Activated CD4-positive, alpha-beta T cell treated with anti-CD3 and anti-CD28 coated beads for 36 hours (primary cell): ENCODE results near the gene GRHL1. TPM values are rescaled to one million over a fixed set of nuclear protein-coding genes. Genes with fewer than 3 reads are reported as not detected.
"Not testable (repeated sequence)": the region's sequence is repeated elsewhere in the genome, so short reads cannot be mapped to it uniquely, and the experiment has no call there.

Experiments
- ATAC-seq: fragments of 200-7000 bp; cut with Tn5 transposase; one replicate; pipeline ENCODE4 v1.10.0; 2021; ENCODE audit warnings: mild to moderate bottlenecking, moderate library complexity
- CTCF ChIA-PET: fragments of 350-600 bp; sonication (Branson Sonifier 250); formaldehyde crosslinking; loops from one replicate; lab custom pipeline; 2021; ENCODE audit warnings: antibody characterized with exemption; lab: Charles Lee
- POLR2A ChIA-PET: fragments of 350-600 bp; sonication (Branson Sonifier 250); formaldehyde crosslinking; loops from one replicate; lab custom pipeline; 2021; ENCODE audit warnings: antibody characterized with exemption, inconsistent platforms; lab: Charles Lee
- DNase-seq: peaks from one replicate; pipeline ENCODE4 v3.0.0-alpha.2; 2020
- H3K27ac Mint-ChIP-seq: one replicate; pipeline ENCODE4 v1.8.0; 2021; ENCODE audit warnings: mixed read lengths
- H3K27me3 Mint-ChIP-seq: one replicate; pipeline ENCODE4 v1.8.0; 2021; ENCODE audit warnings: mixed read lengths
- H3K36me3 Mint-ChIP-seq: one replicate; pipeline ENCODE4 v1.8.0; 2021; ENCODE audit warnings: low read depth, mixed read lengths
- H3K4me1 Mint-ChIP-seq: one replicate; pipeline ENCODE4 v1.8.0; 2021; ENCODE audit warnings: mixed read lengths
- H3K4me3 Mint-ChIP-seq: one replicate; pipeline ENCODE4 v1.8.0; 2021; ENCODE audit warnings: mild to moderate bottlenecking, moderate library complexity, mixed read lengths
- H3K9me3 Mint-ChIP-seq: one replicate; pipeline ENCODE4 v1.8.0; 2021; ENCODE audit warnings: low read depth, mixed read lengths
- intact Hi-C, 2 experiments: fragments of 100-400 bp; cut with DNase I in 1 of 2; cut with micrococcal nuclease in 1 of 2; formaldehyde crosslinking; loops; one replicate each; pipeline versions ENCODE4 v1.14.2 to v1.15.1; 2022 to 2024; cut with DNase I, micrococcal nuclease
- total RNA-seq, 2 experiments: library from RNA; stranded (reverse); gene quantifications; one replicate each; pipeline ENCODE4 v1.2.3, GENCODE V29; 2021

Gene GRHL1
- under 1 TPM; 0.27 to 0.53 TPM for total RNA-seq

DNA sequence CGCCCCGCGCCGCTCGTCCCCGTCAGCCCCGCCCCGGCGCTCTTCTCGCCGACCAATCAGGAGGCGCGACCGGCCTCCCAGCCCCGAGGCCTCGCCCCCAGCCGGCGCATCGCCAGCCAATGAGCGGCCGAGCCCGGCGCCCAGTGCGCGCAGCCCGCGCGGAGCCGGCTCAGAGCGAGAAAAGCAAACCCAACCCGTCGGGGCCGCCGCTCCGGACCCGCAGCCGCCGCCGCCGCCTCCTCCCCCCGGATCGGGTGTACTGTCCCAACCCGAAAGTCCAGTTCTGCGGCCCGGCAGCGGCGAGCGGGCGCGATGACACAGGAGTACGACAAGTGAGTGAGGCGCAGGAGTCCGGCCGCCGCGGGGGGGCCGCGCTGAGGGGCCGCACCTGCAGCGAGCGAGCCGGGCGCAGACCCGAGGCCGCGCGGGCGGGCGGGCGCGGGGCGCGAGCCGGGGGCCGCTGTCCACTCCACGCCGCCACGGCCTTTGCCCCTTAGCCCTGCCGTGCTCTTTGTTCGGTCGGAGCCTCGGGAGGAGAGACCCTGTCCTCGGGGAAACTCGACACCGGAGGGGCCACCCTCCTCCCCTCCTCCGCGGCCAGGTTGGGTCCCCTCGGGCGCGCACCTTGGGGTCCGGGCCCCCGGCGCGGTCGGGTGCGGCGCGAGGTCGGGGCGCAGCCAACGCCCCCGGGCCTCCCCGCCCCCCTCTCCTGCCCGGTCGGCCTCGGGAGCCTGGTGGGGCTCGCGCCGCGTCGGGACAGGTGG lies at the start of gene GRHL1:
Gene GRHL1, plus strand, starts transcription at position 172 of the 764 bp plus-strand sequence. Its CDS starts 141 bp downstream, at position 313.
- Mint-ChIP-seq H3K27ac (no peak within 1 kb of the TSS), H3K9me3 (no peaks in the 10 kb centered on the region), H3K36me3 (no peaks in the 10 kb centered on the region), H3K4me1 (peaks cover 4% of the 10 kb centered on the region), H3K27me3 (peaks cover 39% of the 10 kb centered on the region), H3K4me3 (peak within 1 kb of the TSS; percentile 68)
- ATAC-seq (peak; percentile 98), DNase-seq (peak; percentile 95)
- POLR2A ChIA-PET: no interaction called here
- CTCF ChIA-PET: no interaction called here
- intact Hi-C loops: loop anchor here (1.0 to 5.0 kb wide), 8 partner anchors 93 to 745 kb away; partner anchors contain the start of genes TAF1B (in 2 of the 2), ASAP2 (in 1 of the 2), CPSF3 (in 1 of the 2) and HPCAL1 (in 1 of the 2)

- Mint-ChIP-seq H3K4me1 (peaks cover 2% of the 10 kb centered on the region), H3K27me3 (no peaks in the 10 kb centered on the region), H3K27ac (no peak overlapping the region), H3K36me3 (peaks cover 10% of the 10 kb centered on the region), H3K9me3 (no peaks in the 10 kb centered on the region), H3K4me3 (no peak overlapping the region)
- CTCF ChIA-PET: no interaction called here
- ATAC-seq (no peak), DNase-seq (no peak)
- POLR2A ChIA-PET: no interaction called here
- intact Hi-C loops: no loop called here
These were observed 46.1 kb upstream of the GRHL1 start for GRCh38 chr2:9905413-9905812.

- DNase-seq (no peak), ATAC-seq (no peak)
- Mint-ChIP-seq H3K36me3 (peaks cover 10% of the 10 kb centered on the region), H3K4me1 (peaks cover 2% of the 10 kb centered on the region), H3K27me3 (no peaks in the 10 kb centered on the region), H3K9me3 (no peaks in the 10 kb centered on the region), H3K27ac (no peak overlapping the region), H3K4me3 (no peak overlapping the region)
- intact Hi-C loops: no loop called here
- ChIA-PET CTCF (interaction anchor here (1.2 kb wide), 1 partner anchor 77 kb away, joined by 4 read pairs; no protein-coding TSS in a partner anchor), POLR2A (interaction anchor here (0.6 to 0.7 kb wide), 2 partner anchors 24 to 64 kb away, joined by 3 to 4 read pairs; no protein-coding TSS in a partner anchor)
These were observed 44.1 kb upstream of the GRHL1 start for GRCh38 chr2:9907402-9907801.

GRCh38 chr2:9908639-9909038 lies 42.9 kb upstream of the GRHL1 start:
- intact Hi-C loops: no loop called here
- no peak for DNase-seq
- CTCF ChIA-PET: interaction anchor here (0.8 to 1.0 kb wide), 2 partner anchors 109 to 137 kb away, joined by 3 read pairs; no protein-coding TSS in a partner anchor
- POLR2A ChIA-PET: no interaction called here
- Mint-ChIP-seq H3K9me3 (no peaks in the 10 kb centered on the region), H3K36me3 (peaks cover 15% of the 10 kb centered on the region), H3K4me1 (peaks cover 2% of the 10 kb centered on the region), H3K4me3 (no peak overlapping the region), H3K27ac (no peak overlapping the region), H3K27me3 (no peaks in the 10 kb centered on the region)
- ATAC-seq: no peak

GRCh38 chr2:9909106-9909505 lies 42.4 kb upstream of the GRHL1 start:
- ChIA-PET CTCF (interaction anchor here (0.6 to 1.4 kb wide), 2 partner anchors 73 to 109 kb away, joined by 3 to 5 read pairs; no protein-coding TSS in a partner anchor), POLR2A (no interaction called here)
- DNase-seq: no peak
- intact Hi-C loops: no loop called here
- Mint-ChIP-seq H3K4me1 (peaks cover 4% of the 10 kb centered on the region), H3K36me3 (peaks cover 17% of the 10 kb centered on the region), H3K4me3 (no peak overlapping the region), H3K27ac (no peak overlapping the region), H3K27me3 (no peaks in the 10 kb centered on the region), H3K9me3 (no peaks in the 10 kb centered on the region)
- no peak for ATAC-seq

- no peak for ATAC-seq
These were observed 40.8 kb upstream of the GRHL1 start for GRCh38 chr2:9910699-9911098.

DNA sequence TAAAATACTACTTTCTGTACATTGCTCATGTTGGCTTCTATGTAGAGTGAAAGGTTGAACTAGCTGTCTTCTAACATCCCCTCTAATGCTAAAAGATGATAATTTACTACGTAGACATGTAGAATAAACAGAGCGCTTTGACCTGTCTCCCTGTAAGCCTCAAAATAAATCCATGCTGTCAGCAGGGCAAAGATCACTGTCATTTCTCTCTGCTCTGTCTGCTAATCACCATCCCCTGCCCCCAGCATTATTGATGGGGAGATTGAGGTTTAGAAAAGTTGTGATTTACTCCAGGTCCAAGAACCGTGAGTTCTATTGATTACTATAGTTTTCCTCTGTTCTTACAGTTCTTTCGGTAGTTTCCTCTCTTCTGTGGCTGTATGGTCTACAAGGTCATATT lies 39.0 kb upstream of the GRHL1 start:
- H3K27me3 Mint-ChIP-seq: no peaks in the 10 kb centered on the region
- no peak overlapping the region for H3K27ac Mint-ChIP-seq
- peaks cover 20% of the 10 kb centered on the region for H3K36me3 Mint-ChIP-seq
- no peak for ATAC-seq
- ChIA-PET CTCF (no interaction called here), POLR2A (no interaction called here)
- no peaks in the 10 kb centered on the region for H3K9me3 Mint-ChIP-seq
- intact Hi-C loops: no loop called here
- DNase-seq: no peak
- no peak overlapping the region for H3K4me3 Mint-ChIP-seq
- peaks cover 11% of the 10 kb centered on the region for H3K4me1 Mint-ChIP-seq

More at GRCh38 chr2:9910699-9911098, 40.8 kb upstream of the GRHL1 start:
- peaks cover 12% of the 10 kb centered on the region for H3K4me1 Mint-ChIP-seq
- intact Hi-C loops: no loop called here
- POLR2A ChIA-PET: no interaction called here
- H3K9me3 Mint-ChIP-seq: no peaks in the 10 kb centered on the region
- no peaks in the 10 kb centered on the region for H3K27me3 Mint-ChIP-seq
- DNase-seq: no peak
- peaks cover 22% of the 10 kb centered on the region for H3K36me3 Mint-ChIP-seq
- CTCF ChIA-PET: interaction anchor here (0.6 to 1.4 kb wide), 4 partner anchors 9 to 111 kb away, joined by 3 to 5 read pairs (median 4); no protein-coding TSS in a partner anchor
- no peak overlapping the region for H3K4me3 Mint-ChIP-seq
- no peak overlapping the region for H3K27ac Mint-ChIP-seq

DNA sequence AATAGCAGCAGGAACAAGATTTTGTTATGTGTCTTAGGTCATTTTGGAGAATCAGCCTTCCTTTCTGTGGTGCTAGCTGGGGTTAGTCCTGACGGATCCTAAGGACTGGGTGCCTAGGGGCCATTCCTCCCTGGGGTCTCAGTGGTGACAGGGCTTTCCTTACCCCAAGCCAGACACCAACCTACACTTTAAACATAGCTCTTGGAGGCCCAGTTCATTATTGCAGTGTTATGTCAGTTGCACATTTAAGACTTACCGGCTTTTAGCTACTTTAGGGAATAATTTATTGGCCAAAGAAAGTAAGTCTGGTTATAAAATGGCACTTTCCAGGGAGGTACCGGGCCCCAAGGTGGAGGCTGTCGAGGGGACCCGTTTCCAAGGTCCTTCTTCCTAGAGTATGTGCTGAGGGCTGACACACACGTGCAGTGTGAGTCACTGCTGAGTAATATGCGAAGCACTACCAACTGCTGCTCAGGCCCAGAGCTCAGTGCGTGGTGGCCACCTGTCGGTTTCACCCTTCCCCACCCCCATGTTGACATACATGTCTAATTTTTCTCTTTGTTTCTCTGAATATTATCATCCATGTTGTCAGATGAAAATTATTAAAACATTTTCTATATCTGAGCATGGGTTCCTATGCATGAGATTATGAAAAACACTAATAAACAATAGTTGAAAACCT lies 37.0 kb upstream of the GRHL1 start:
- no peaks in the 10 kb centered on the region for H3K9me3 Mint-ChIP-seq
- ChIA-PET POLR2A (no interaction called here), CTCF (interaction anchor here (0.7 to 2.4 kb wide), 7 partner anchors 13 to 211 kb away, joined by 3 to 15 read pairs (median 4); no protein-coding TSS in a partner anchor)
- no peak overlapping the region for H3K27ac Mint-ChIP-seq
- H3K27me3 Mint-ChIP-seq: no peaks in the 10 kb centered on the region
- peaks cover 20% of the 10 kb centered on the region for H3K36me3 Mint-ChIP-seq
- H3K4me1 Mint-ChIP-seq: peaks cover 10% of the 10 kb centered on the region
- ATAC-seq (peak; percentile 100), DNase-seq (peak; percentile 79)
- no peak overlapping the region for H3K4me3 Mint-ChIP-seq
- intact Hi-C loops: loop anchor here (1.0 to 2.0 kb wide), 4 partner anchors 18 to 101 kb away; partner anchors contain the start of gene TAF1B (in 1 of the 2)

- ATAC-seq (no peak), DNase-seq (no peak)
- POLR2A ChIA-PET: no interaction called here
- intact Hi-C loops: no loop called here
- Mint-ChIP-seq H3K4me1 (peaks cover 10% of the 10 kb centered on the region), H3K27ac (no peak overlapping the region), H3K9me3 (no peaks in the 10 kb centered on the region), H3K27me3 (no peaks in the 10 kb centered on the region), H3K36me3 (peaks cover 21% of the 10 kb centered on the region), H3K4me3 (no peak overlapping the region)
- CTCF ChIA-PET: no interaction called here
These were observed 33.2 kb upstream of the GRHL1 start for GRCh38 chr2:9918275-9918674.

DNA sequence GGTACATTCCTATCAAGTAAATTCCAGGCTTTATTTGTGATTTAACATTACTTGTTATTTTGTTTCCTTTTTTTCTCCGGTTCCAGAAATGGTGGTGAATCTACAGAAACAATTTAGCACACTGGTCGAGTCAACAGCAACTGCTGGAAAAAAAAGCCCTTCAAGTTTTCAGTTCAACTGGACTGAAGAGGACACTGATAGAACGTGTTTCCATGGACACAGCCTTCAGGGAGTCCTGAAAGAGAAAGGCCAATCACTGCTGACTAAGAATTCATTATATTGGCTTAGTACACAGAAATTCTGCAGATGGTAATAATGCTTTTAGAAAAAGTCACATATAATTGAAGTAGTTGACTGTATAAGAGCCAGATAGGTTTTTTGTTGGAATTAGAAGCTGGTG lies 32.0 kb upstream of the GRHL1 start:
- no peak overlapping the region for H3K4me3 Mint-ChIP-seq
- H3K27me3 Mint-ChIP-seq: no peaks in the 10 kb centered on the region
- POLR2A ChIA-PET: no interaction called here
- H3K9me3 Mint-ChIP-seq: no peaks in the 10 kb centered on the region
- H3K27ac Mint-ChIP-seq: no peak overlapping the region
- intact Hi-C loops: no loop called here
- DNase-seq (no peak), ATAC-seq (no peak)
- H3K36me3 Mint-ChIP-seq: peaks cover 13% of the 10 kb centered on the region
- H3K4me1 Mint-ChIP-seq: peaks cover 3% of the 10 kb centered on the region
- CTCF ChIA-PET: no interaction called here

- H3K27ac Mint-ChIP-seq, DNase-seq, H3K4me3 Mint-ChIP-seq, H3K27me3 Mint-ChIP-seq, POLR2A ChIA-PET, intact Hi-C loops, H3K9me3 Mint-ChIP-seq, CTCF ChIA-PET, H3K4me1 Mint-ChIP-seq, ATAC-seq: not testable (repeated sequence)
- peaks cover 42% of the 10 kb centered on the region for H3K36me3 Mint-ChIP-seq
These were observed 24.5 kb upstream of the GRHL1 start for GRCh38 chr2:9927020-9927419.
